Transverse colon (tissue), 4 donors: ENCODE results near the gene DNAH8. TPM values are rescaled to one million over a fixed set of nuclear protein-coding genes. Genes with fewer than 3 reads are reported as not detected.
"Not testable (repeated sequence)": the region's sequence is repeated elsewhere in the genome, so short reads cannot be mapped to it uniquely, and the experiment has no call there.

ENCODE experiments used
- DNase-seq: peaks from one replicate; pipeline ENCODE4 v3.0.0-alpha.2; 2019
- H3K27ac ChIP-seq, 4 donors: fragments of 200-600 bp; sonication (generic); 2 replicates each; pipeline ENCODE4 v1.5.1; 2016 to 2018; ENCODE audit warnings: inconsistent platforms in 4 of 4
- H3K27me3 ChIP-seq: fragments of 200-600 bp; sonication (generic); 2 replicates; pipeline ENCODE4 v1.5.1; 2017; ENCODE audit warnings: inconsistent platforms
- H3K36me3 ChIP-seq, 4 donors: fragments of 200-600 bp; sonication (generic); 2 replicates each; pipeline ENCODE4 v1.5.1; 2017 to 2019; ENCODE audit warnings: inconsistent platforms in 4 of 4
- H3K4me1 ChIP-seq, 4 donors: fragments of 200-600 bp; sonication (generic); 2 replicates each; pipeline ENCODE4 v1.5.1; 2017 to 2020; ENCODE audit warnings: inconsistent platforms in 4 of 4
- H3K4me3 ChIP-seq, 4 donors: fragments of 200-600 bp; sonication (generic); 1 replicate in 1 of 4; 2 replicates in 3 of 4; pipeline versions ENCODE4 v1.5.1 to v1.6.1; 2017 to 2019; ENCODE audit warnings: inconsistent platforms in 4 of 4
- H3K9me3 ChIP-seq, 2 donors: fragments of 200-600 bp; sonication (generic); 2 replicates each; pipeline ENCODE4 v1.5.1; 2017 to 2019; ENCODE audit warnings: inconsistent platforms in 2 of 2
- CTCF ChIP-seq, 5 experiments: fragments of 200-600 bp in 3 of 5; fragments of 450-650 bp in 2 of 5; sonication (generic) in 3 of 5; IDR thresholded peaks; 1 replicate in 2 of 5; 2 replicates in 3 of 5; pipeline ENCODE4 v1.5.1; 2016 to 2017; ENCODE audit warnings: antibody characterized with exemption in 5 of 5, inconsistent platforms in 3 of 5, mild to moderate bottlenecking in 2 of 5, moderate library complexity in 1 of 5
- EP300 ChIP-seq: sonication (generic); formaldehyde crosslinking; IDR thresholded peaks from one replicate; pipeline ENCODE4 v1.6.1; 2017; ENCODE audit warnings: antibody characterized with exemption, low read depth
- POLR2A ChIP-seq: fragments of 450-650 bp; IDR thresholded peaks from one replicate; pipeline ENCODE4 v1.6.1; 2016; ENCODE audit warnings: antibody characterized with exemption, mild to moderate bottlenecking, moderate library complexity
- POLR2AphosphoS5 ChIP-seq, 3 donors: sonication (generic); formaldehyde crosslinking; IDR thresholded peaks; one replicate each; pipeline ENCODE4 v1.6.1; 2016; ENCODE audit warnings: antibody characterized with exemption in 3 of 3
- WGBS, 2 donors: methylation state at CpG; one replicate each; pipeline ENCODE4 v1.1.5; 2018; ENCODE audit warnings: low coverage in 1 of 2; 5-methylcytosine and 5-hydroxymethylcytosine counted together
- in situ Hi-C, 4 donors: fragments of 200-750 bp; cut with MboI; loops; one replicate each; pipeline versions ENCODE4 v1.15.0 to v1.15.1; 2017; ENCODE audit warnings: low sequenced_read_pairs in 3 of 4, low pct_ligation_motif_present in 1 of 4, low pct_unique_long_range_greater_than_20kb in 1 of 4
- intact Hi-C: fragments of 100-400 bp; cut with DNase I; formaldehyde crosslinking; loops from one replicate; pipeline ENCODE4 v1.15.1; 2023; ENCODE audit warnings: low total_unique reads
- total RNA-seq, 4 donors: library from RNA; depleted of rRNA; stranded (reverse); fragments of >200 nt; gene quantifications; one replicate each; pipeline ENCODE4 v1.1.0, GENCODE V29; 2016

DNAH8 gene
- total RNA-seq, 4 donors from 2014 or later, result 0.16 TPM; not detected in 3

DNA sequence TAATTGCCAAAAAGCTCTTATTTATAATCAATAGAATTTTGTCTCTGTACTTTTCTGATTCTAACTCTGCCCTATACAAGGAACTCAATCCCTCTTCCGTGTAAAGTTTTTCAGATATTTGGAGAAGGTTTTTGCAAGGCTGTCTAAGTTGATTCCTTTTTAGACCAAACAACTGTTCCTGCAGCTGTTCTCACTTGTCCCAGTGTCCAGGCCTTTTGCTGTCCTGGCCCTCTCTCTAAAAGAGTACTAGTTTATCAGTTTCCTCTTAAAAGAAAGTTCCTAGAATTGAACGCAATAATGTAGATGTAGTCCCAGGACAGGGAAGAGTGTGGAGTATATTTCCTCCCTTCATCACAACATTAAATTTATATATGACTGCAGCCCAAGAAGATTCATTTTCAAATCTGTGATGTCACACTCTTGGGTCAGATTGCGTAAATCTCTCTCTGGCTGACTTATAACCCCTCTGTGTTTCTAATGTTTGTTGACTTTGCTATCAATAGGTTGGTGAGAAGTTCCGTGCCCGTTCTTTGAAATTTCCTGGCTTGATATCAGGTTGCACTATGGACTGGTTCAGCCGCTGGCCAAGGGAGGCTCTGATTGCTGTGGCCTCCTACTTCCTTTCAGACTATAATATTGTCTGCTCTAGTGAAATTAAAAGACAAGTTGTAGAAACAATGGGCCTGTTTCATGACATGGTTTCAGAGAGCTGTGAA, 194.1 kb downstream of the DNAH8 start:
- no peaks in the 10 kb centered on the region for H3K36me3 ChIP-seq
- in situ Hi-C loops, result no loop called here
- no peak for DNase-seq
- no peak overlapping the region for H3K4me3 ChIP-seq
- no peak overlapping the region for H3K27ac ChIP-seq
- WGBS, 2 donors, result 50 to 60% methylated on average over 6 of the region's 6 CpGs
- no peaks in the 10 kb centered on the region for H3K27me3 ChIP-seq
- no peak for TF ChIP-seq POLR2AphosphoS5 (IDR thresholded peaks at IDR 0.05)
- TF ChIP-seq EP300, result no peak
- no peak for TF ChIP-seq CTCF (IDR thresholded peaks at IDR 0.05)
- TF ChIP-seq POLR2A, result no peak
- H3K9me3 ChIP-seq, result no peaks in the 10 kb centered on the region
- intact Hi-C loops, result no loop called here
- no peaks in the 10 kb centered on the region for H3K4me1 ChIP-seq

DNA sequence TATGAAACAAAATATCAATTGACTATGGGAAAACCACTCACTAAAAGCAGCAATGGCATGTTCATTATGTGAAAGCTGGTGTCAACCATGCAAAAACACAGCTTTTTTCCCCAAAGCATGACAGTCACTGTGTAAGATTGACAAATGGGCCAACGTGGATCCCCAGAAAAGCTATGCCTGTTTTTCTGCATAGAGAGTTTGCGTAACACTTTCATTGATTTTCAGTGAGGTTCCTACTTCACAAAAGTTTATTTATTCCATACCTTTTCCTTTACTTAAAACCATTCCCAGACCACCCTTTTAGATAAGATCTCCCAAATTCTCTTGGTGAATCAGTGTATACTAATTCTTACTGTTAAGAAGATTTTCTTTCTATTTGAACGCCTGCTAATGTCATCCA, 195.1 kb downstream of the DNAH8 start:
- Histone ChIP-seq H3K4me3 (no peak overlapping the region), H3K27me3 (no peaks in the 10 kb centered on the region), H3K4me1 (no peaks in the 10 kb centered on the region), H3K9me3 (no peaks in the 10 kb centered on the region), H3K27ac (no peak overlapping the region), H3K36me3 (no peaks in the 10 kb centered on the region)
- DNase-seq, result no peak
- WGBS, 2 donors, result 69 to 96% methylated on average over 3 of the region's 3 CpGs
- intact Hi-C loops, result no loop called here
- in situ Hi-C loops, result no loop called here
- TF ChIP-seq EP300 (no peak), POLR2AphosphoS5 (IDR thresholded peaks at IDR 0.05) (no peak)

DNA sequence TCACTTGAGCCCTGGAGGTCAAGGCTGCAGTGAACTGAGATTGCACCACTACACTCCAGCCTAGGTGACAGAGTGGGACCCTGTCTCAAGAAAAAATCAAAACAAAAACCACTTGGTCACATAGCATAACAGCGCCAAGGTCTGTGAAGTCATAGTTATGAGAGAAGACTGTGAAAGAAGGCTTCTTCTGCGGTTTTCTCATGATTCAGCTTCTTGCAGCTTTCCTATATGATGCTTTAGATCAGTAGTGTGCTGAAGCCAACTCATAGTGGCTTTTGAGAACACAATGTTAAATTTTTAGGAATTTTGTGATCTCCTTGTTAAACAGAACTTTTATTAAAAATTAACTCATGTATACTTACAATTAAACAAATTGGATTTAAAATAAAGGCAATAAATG, 197.3 kb downstream of the DNAH8 start:
- Histone ChIP-seq H3K27ac (no peak overlapping the region), H3K27me3 (no peaks in the 10 kb centered on the region), H3K4me3 (no peak overlapping the region), H3K36me3 (no peaks in the 10 kb centered on the region), H3K9me3 (no peaks in the 10 kb centered on the region), H3K4me1 (no peaks in the 10 kb centered on the region)
- WGBS, 2 donors, result 79 to 100% methylated on average over 2 of the region's 2 CpGs
- TF ChIP-seq EP300 (no peak), POLR2A (no peak), POLR2AphosphoS5 (IDR thresholded peaks at IDR 0.05) (no peak)
- intact Hi-C loops (no loop called here), in situ Hi-C loops (no loop called here)
- DNase-seq, result no peak

GRCh38 chr6:38915205-38915925, 200.3 kb downstream of the DNAH8 start:
- Histone ChIP-seq H3K36me3 (no peaks in the 10 kb centered on the region), H3K4me3 (no peak overlapping the region), H3K27ac (no peak overlapping the region), H3K27me3 (no peaks in the 10 kb centered on the region), H3K4me1 (no peaks in the 10 kb centered on the region), H3K9me3 (no peaks in the 10 kb centered on the region)
- intact Hi-C loops (no loop called here), in situ Hi-C loops (no loop called here)
- TF ChIP-seq POLR2AphosphoS5 (IDR thresholded peaks at IDR 0.05), result no peak
- TF ChIP-seq EP300, result no peak
- no peak for TF ChIP-seq CTCF (IDR thresholded peaks at IDR 0.05)
- no peak for TF ChIP-seq POLR2A
- no peak for DNase-seq
- 75 to 90% methylated on average over 1 to 2 of the region's 2 CpGs for WGBS, 2 donors

DNA sequence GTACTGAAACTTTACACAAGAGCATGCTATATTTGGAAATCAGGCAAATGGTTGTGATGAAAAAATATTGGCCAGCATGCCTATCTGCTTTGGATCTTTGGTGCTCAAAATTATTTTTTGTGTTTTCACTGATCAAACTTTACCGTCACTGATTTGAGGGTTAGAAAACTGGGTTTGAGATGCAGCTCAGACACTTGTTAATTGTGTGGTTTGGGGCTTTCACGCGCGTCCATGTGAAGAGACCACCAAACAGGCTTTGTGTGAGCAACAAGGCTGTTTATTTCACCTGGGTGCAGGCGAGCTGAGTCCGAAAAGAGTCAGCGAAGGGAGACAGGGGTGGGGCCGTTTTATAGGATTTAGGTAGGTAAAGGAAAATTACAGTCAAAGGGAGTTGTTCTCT, 206.4 kb downstream of the DNAH8 start:
- H3K36me3 ChIP-seq, in situ Hi-C loops, intact Hi-C loops, H3K4me3 ChIP-seq, H3K27ac ChIP-seq, H3K9me3 ChIP-seq, H3K27me3 ChIP-seq, H3K4me1 ChIP-seq, DNase-seq: not testable (repeated sequence)
- 70 to 77% methylated on average over 8 of the region's 8 CpGs for WGBS, 2 donors
